HG03139 (cell line): Measurements from ENCODE around the gene RPL29.

Experiments used
- ATAC-seq: cut with Tn5 transposase; IDR thresholded peaks from one replicate; pipeline ENCODE4 v1.9.1; 2021; ENCODE audit not compliant: unreplicated experiment

RPL29 gene

GRCh38 chr3:51947215-51947900 is 48.3 kb downstream of the RPL29 start:
- ATAC-seq, result no peak

GRCh38 chr3:51946796-51947195 is 48.9 kb downstream of the RPL29 start:
- ATAC-seq, result no peak

- no peak for ATAC-seq
Measured at GRCh38 chr3:51945926-51946705, 49.6 kb downstream of the RPL29 start.

DNA sequence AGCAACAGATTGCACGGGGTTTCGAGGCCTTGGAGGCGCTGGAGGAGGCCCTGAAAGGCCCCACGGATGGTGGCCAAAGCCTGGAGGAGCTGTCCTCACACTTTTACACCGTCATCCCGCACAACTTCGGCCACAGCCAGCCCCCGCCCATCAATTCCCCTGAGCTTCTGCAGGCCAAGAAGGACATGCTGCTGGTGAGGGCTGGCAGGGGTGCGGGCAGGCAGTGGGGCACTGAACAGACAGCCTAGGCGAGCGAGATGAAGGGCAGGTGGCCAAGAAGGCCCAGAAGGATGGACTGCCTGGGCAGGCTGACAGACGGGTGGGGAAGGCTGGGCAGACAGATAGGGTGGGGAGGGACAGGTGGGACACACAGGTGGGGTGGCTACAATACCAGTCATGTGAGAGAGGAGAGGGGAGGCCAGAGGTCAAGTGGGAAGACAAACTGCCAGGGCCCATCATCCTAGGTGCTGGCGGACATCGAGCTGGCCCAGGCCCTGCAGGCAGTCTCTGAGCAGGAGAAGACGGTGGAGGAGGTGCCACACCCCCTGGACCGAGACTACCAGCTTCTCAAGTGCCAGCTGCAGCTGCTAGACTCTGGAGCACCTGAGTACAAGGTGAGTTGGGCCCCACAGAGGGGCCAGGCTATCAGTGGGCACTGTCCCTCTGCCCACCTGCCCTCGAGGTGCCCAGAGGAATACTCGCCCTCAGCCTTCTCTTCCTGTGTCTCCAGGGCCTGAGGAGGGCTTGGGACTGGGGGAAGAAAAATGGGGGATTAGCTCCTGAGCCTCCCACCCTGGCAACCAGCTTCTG is 50.5 kb downstream of the RPL29 start:
- no peak for ATAC-seq

GRCh38 chr3:51944451-51945021 is 51.2 kb downstream of the RPL29 start:
- ATAC-seq, result no peak
